ENCODE results near the gene MKNK2. TPM values are rescaled to one million over a fixed set of nuclear protein-coding genes. Genes with fewer than 3 reads are reported as not detected.

The MKNK2 gene
- total RNA-seq, 4 donors from 2014 or later, result 34.6 to 155 (median 81.7) TPM

DNA sequence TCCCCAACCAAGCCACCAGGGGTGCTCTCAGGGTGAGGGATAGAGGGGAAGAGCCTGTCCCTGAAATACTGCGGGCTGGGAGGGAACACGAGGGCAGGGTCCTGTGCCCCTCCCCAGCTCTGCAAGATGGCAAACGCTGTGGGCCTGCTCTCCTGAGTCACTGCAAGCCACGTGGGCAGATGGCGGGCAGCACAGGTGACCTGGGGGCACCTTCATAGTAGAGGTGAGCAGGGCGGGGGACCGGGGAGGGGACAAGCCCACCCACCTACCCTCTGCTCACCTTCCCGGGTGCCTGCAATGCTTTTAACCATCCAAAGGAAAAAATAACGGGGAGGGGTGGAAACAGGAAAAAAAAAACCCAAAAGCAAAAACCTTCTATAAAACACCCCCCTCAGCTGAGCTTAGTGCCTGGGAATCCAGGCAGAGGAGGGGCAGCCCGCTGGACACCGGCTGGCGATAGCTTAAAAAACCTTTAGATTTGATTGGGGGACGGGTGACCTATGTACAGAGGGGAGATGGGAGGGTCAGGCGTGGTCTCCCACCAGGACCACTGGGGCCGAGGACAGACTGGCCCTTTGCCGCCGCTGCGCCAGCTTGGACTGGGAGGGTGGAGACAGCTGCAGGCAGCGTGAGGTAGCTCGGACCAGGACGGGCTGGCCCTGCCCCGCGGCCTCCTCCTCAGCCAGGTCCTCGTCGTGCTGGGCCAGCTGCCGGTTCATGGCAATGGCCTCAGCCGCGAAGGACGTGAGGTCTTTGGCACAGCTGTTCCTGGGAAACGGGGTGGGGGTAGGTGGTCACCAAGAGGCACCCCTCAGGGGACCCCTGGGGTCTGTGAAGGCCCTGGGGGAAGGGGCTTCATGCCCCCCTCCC, 11.7 kb downstream of the MKNK2 start:
- H3K9me3 ChIP-seq, result no peaks in the 10 kb centered on the region
- TF ChIP-seq POLR2A (IDR thresholded peaks at IDR 0.05), result no peak
- TF ChIP-seq, protein P1, sequence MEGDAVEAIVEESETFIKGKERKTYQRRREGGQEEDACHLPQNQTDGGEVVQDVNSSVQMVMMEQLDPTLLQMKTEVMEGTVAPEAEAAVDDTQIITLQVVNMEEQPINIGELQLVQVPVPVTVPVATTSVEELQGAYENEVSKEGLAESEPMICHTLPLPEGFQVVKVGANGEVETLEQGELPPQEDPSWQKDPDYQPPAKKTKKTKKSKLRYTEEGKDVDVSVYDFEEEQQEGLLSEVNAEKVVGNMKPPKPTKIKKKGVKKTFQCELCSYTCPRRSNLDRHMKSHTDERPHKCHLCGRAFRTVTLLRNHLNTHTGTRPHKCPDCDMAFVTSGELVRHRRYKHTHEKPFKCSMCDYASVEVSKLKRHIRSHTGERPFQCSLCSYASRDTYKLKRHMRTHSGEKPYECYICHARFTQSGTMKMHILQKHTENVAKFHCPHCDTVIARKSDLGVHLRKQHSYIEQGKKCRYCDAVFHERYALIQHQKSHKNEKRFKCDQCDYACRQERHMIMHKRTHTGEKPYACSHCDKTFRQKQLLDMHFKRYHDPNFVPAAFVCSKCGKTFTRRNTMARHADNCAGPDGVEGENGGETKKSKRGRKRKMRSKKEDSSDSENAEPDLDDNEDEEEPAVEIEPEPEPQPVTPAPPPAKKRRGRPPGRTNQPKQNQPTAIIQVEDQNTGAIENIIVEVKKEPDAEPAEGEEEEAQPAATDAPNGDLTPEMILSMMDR (IDR thresholded peaks at IDR 0.05), result no peak
- no peak overlapping the region for H3K4me3 ChIP-seq
- peak overlapping the region in 1 of 2 donors; percentile 89 for H3K27ac ChIP-seq
- DNase-seq, result no peak
- H3K4me1 ChIP-seq, result peaks cover 6 to 11% of the 10 kb centered on the region in 2 donors
- no peaks in the 10 kb centered on the region for H3K36me3 ChIP-seq
- intact Hi-C loops (cut with DNase I; ENCODE audit: low total_unique reads), result no loop called here
- no peaks in the 10 kb centered on the region for H3K27me3 ChIP-seq

DNA sequence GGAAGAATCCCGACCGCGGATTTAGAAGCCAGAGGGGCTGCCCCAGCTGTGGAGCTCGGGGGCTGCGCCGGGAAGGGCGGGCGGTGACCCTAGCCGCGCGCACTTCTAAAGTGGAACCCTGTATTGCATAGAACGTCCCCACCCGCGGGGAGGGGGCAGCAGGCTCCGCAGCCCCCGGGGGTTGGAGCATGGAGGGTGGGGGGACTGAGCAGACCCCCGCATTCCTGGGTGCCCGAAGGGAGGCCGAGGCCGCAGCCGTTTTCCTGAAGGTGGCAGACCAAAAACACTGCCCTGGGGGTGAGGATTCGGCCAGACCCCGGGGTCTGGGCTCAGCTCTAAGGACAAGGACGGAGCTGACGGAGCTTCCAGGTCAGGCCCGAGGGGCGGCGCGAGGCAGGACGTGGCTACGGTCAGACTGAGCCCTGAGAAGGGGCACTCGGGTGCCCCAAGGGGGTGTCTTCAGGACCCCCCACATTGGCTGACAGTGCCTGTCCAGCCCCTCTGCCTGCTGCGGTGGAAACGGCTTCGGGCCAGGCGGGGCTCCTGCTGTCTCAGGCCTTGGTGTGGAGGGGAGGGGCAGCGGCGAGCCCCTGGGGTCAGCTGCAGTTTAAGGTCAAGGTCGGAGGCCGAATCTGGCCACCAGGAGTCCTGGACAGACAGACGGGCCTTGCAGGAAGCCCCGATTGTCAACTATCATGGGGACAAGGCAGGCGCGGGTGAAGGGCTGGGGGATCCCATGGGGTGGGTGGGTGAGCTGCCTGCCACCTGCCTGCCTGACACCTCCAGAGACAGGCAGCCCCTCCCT, 12.6 kb downstream of the MKNK2 start:
- H3K9me3 ChIP-seq, result no peaks in the 10 kb centered on the region
- intact Hi-C loops (cut with DNase I; ENCODE audit: low total_unique reads), result no loop called here
- no peaks in the 10 kb centered on the region for H3K36me3 ChIP-seq
- TF ChIP-seq POLR2A (IDR thresholded peaks at IDR 0.05), result no peak
- TF ChIP-seq, protein P1 (IDR thresholded peaks at IDR 0.05), result no peak
- peaks cover 6 to 11% of the 10 kb centered on the region in 2 donors for H3K4me1 ChIP-seq
- no peaks in the 10 kb centered on the region for H3K27me3 ChIP-seq
- no peak overlapping the region for H3K27ac ChIP-seq
- no peak overlapping the region for H3K4me3 ChIP-seq
- no peak for DNase-seq

- H3K4me3 ChIP-seq, result no peak overlapping the region
- intact Hi-C loops (cut with DNase I; ENCODE audit: low total_unique reads), result no loop called here
- H3K36me3 ChIP-seq, result no peaks in the 10 kb centered on the region
- peaks cover 5 to 11% of the 10 kb centered on the region in 2 donors for H3K4me1 ChIP-seq
- H3K9me3 ChIP-seq, result no peaks in the 10 kb centered on the region
- TF ChIP-seq, protein P1 (IDR thresholded peaks at IDR 0.05), result no peak
- TF ChIP-seq POLR2A (IDR thresholded peaks at IDR 0.05), result no peak
- H3K27me3 ChIP-seq, result no peaks in the 10 kb centered on the region
- no peak for DNase-seq
- H3K27ac ChIP-seq, result no peak overlapping the region
Measured at GRCh38 chr19:2037651-2038255, 13.3 kb downstream of the MKNK2 start.

DNA sequence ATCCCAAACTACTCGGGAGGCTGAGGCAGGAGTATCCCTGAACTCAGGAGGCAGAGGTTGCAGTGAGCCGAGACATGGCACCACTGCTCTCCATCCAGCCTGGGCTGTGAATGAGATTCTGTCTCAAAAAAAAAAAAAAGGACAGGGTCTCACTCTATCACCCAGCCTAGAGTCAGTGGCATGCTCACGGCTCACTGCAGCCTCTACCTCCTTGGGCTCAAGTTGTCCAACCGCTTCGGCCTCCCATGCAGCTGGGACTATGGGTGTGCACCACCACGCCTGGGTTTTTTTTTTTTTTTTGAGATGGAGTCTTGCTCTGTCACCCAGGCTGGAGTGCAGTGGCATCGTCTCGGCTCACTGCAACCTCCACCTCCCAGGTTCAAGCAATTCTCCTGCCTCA, 14.6 kb downstream of the MKNK2 start:
- H3K27ac ChIP-seq, result no peak overlapping the region
- intact Hi-C loops (cut with DNase I; ENCODE audit: low total_unique reads), result no loop called here
- no peak overlapping the region for H3K4me3 ChIP-seq
- no peaks in the 10 kb centered on the region for H3K27me3 ChIP-seq
- no peaks in the 10 kb centered on the region for H3K36me3 ChIP-seq
- no peak for DNase-seq
- no peaks in the 10 kb centered on the region for H3K9me3 ChIP-seq
- TF ChIP-seq, protein P1 (IDR thresholded peaks at IDR 0.05), result no peak
- no peak for TF ChIP-seq POLR2A (IDR thresholded peaks at IDR 0.05)
- peaks cover 0 to 3% of the 10 kb centered on the region in 2 donors for H3K4me1 ChIP-seq

Measured in uterus (tissue), 4 donors.